Activated B cell treated with CpG ODN at 0.5 μM for 24 hours (primary cell): ENCODE data around the gene WWOX. TPM values are rescaled to one million over a fixed set of nuclear protein-coding genes. Genes with fewer than 3 reads are reported as not detected.

ENCODE experiments used
- ATAC-seq: fragments of 200-7000 bp; cut with Tn5 transposase; one replicate; pipeline ENCODE4 v1.10.0; 2021; ENCODE audit warnings: low read depth, mild to moderate bottlenecking, moderate library complexity
- CTCF ChIA-PET: fragments of 350-600 bp; sonication (Branson Sonifier 250); formaldehyde crosslinking; loops from one replicate; lab custom pipeline; 2021; ENCODE audit warnings: antibody characterized with exemption; lab: Charles Lee
- POLR2A ChIA-PET: fragments of 350-600 bp; sonication (Branson Sonifier 250); formaldehyde crosslinking; loops from one replicate; lab custom pipeline; 2021; ENCODE audit warnings: antibody characterized with exemption; lab: Charles Lee
- DNase-seq: peaks from one replicate; pipeline ENCODE4 v3.0.0; 2022
- H3K27ac Mint-ChIP-seq: one replicate; pipeline ENCODE4 v1.8.0; 2020; ENCODE audit warnings: mixed read lengths
- H3K27me3 Mint-ChIP-seq: one replicate; pipeline ENCODE4 v1.8.0; 2021; ENCODE audit warnings: mixed read lengths
- H3K36me3 Mint-ChIP-seq: one replicate; pipeline ENCODE4 v1.8.0; 2021; ENCODE audit warnings: low read depth, mixed read lengths
- H3K4me1 Mint-ChIP-seq: one replicate; pipeline ENCODE4 v1.8.0; 2021; ENCODE audit warnings: mixed read lengths
- H3K4me3 Mint-ChIP-seq: one replicate; pipeline ENCODE4 v1.8.0; 2020; ENCODE audit warnings: mild to moderate bottlenecking, mixed read lengths
- H3K9me3 Mint-ChIP-seq: one replicate; pipeline ENCODE4 v1.8.0; 2020; ENCODE audit warnings: mixed read lengths
- intact Hi-C: fragments of 100-400 bp; cut with micrococcal nuclease; formaldehyde crosslinking; loops from one replicate; pipeline ENCODE4 v1.15.1; 2024
- total RNA-seq: library from RNA; stranded (reverse); gene quantifications from 2 replicates; pipeline ENCODE4 v1.2.3, GENCODE V29; 2022
- TF ChIP-seq, protein P1 (sequence below): fragments of 200-600 bp; IDR thresholded peaks from one replicate; pipeline ENCODE4 v1.8.0; 2022; ENCODE audit warnings: antibody characterized with exemption, mild to moderate bottlenecking

The WWOX gene
- total RNA-seq, 1 donor from 2014 or later = 22.6 TPM

GRCh38 chr16:78635807-78636206, 536.4 kb downstream of the WWOX start:
- intact Hi-C loops = no loop called here
- ChIA-PET POLR2A (no interaction called here), CTCF (no interaction called here)
- TF ChIP-seq, protein P1, sequence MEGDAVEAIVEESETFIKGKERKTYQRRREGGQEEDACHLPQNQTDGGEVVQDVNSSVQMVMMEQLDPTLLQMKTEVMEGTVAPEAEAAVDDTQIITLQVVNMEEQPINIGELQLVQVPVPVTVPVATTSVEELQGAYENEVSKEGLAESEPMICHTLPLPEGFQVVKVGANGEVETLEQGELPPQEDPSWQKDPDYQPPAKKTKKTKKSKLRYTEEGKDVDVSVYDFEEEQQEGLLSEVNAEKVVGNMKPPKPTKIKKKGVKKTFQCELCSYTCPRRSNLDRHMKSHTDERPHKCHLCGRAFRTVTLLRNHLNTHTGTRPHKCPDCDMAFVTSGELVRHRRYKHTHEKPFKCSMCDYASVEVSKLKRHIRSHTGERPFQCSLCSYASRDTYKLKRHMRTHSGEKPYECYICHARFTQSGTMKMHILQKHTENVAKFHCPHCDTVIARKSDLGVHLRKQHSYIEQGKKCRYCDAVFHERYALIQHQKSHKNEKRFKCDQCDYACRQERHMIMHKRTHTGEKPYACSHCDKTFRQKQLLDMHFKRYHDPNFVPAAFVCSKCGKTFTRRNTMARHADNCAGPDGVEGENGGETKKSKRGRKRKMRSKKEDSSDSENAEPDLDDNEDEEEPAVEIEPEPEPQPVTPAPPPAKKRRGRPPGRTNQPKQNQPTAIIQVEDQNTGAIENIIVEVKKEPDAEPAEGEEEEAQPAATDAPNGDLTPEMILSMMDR = no peak
- Mint-ChIP-seq H3K27me3 (no peaks in the 10 kb centered on the region), H3K4me1 (no peaks in the 10 kb centered on the region), H3K4me3 (no peak overlapping the region), H3K9me3 (peaks cover 6% of the 10 kb centered on the region), H3K27ac (no peak overlapping the region), H3K36me3 (no peaks in the 10 kb centered on the region)
- DNase-seq (no peak), ATAC-seq (no peak)

GRCh38 chr16:78638371-78638770, 538.9 kb downstream of the WWOX start:
- no peak overlapping the region for H3K27ac Mint-ChIP-seq
- intact Hi-C loops = no loop called here
- ATAC-seq = no peak
- POLR2A ChIA-PET = no interaction called here
- no peaks in the 10 kb centered on the region for H3K4me1 Mint-ChIP-seq
- CTCF ChIA-PET = no interaction called here
- TF ChIP-seq, protein P1 = no peak
- no peaks in the 10 kb centered on the region for H3K27me3 Mint-ChIP-seq
- no peak overlapping the region for H3K4me3 Mint-ChIP-seq
- no peaks in the 10 kb centered on the region for H3K36me3 Mint-ChIP-seq
- DNase-seq = no peak
- no peaks in the 10 kb centered on the region for H3K9me3 Mint-ChIP-seq

DNA sequence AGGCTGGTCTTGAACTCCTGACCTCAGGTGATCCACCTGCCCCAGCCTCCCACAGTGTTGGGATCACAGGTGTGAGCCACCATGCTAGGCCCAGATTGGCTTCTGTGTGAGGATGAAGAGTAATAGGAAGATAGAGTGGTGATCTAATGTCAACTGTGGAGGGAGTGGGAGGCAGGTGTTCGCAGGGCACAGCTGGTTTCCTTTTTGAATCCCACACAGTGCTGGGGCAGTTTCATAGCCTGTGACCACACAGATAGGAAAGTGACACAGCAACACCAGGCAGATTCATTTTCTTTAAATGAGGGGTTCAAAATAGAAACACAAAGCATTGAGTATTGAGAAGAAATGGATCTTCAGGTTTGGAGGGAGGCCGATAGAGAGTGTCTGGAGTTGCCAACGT, 540.3 kb downstream of the WWOX start:
- no peaks in the 10 kb centered on the region for H3K27me3 Mint-ChIP-seq
- H3K27ac Mint-ChIP-seq = no peak overlapping the region
- ChIA-PET CTCF (no interaction called here), POLR2A (no interaction called here)
- no peak overlapping the region for H3K4me3 Mint-ChIP-seq
- intact Hi-C loops = no loop called here
- H3K36me3 Mint-ChIP-seq = no peaks in the 10 kb centered on the region
- ATAC-seq (no peak), DNase-seq (no peak)
- no peaks in the 10 kb centered on the region for H3K4me1 Mint-ChIP-seq
- H3K9me3 Mint-ChIP-seq = no peaks in the 10 kb centered on the region
- TF ChIP-seq, protein P1 = no peak

GRCh38 chr16:78640886-78641285, 541.4 kb downstream of the WWOX start:
- intact Hi-C loops = no loop called here
- ChIA-PET CTCF (no interaction called here), POLR2A (no interaction called here)
- TF ChIP-seq, protein P1 = no peak
- ATAC-seq (no peak), DNase-seq (no peak)
- Mint-ChIP-seq H3K36me3 (no peaks in the 10 kb centered on the region), H3K27me3 (no peaks in the 10 kb centered on the region), H3K4me1 (no peaks in the 10 kb centered on the region), H3K4me3 (no peak overlapping the region), H3K9me3 (no peaks in the 10 kb centered on the region), H3K27ac (no peak overlapping the region)

DNA sequence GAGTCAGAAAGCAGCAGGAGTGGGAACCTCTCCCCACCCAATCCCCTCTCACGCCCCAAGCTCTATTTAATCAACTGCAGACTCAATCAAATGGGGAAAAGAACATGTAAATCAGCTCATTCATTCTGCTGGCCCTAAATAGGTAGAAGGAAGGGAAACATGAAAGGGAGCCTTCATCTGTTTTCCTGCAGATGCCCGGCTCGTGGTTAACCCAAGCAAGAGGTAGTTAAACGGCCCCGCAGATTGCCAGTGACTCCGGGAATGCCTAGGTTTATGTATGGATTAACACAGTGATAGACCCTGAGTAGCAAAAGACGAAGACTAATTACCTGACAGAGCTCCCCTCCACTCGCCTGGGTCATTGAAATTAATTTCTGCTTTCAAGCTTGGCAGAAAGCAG, 542.0 kb downstream of the WWOX start:
- CTCF ChIA-PET = no interaction called here
- no peak for DNase-seq
- intact Hi-C loops = no loop called here
- no peaks in the 10 kb centered on the region for H3K36me3 Mint-ChIP-seq
- H3K4me3 Mint-ChIP-seq = no peak overlapping the region
- no peaks in the 10 kb centered on the region for H3K9me3 Mint-ChIP-seq
- H3K27ac Mint-ChIP-seq = no peak overlapping the region
- TF ChIP-seq, protein P1 = no peak
- H3K4me1 Mint-ChIP-seq = no peaks in the 10 kb centered on the region
- POLR2A ChIA-PET = no interaction called here
- H3K27me3 Mint-ChIP-seq = no peaks in the 10 kb centered on the region
- no peak for ATAC-seq
